GM12878 (cell line): ENCODE measurements around the gene DLG2. TPM values are rescaled to one million over a fixed set of nuclear protein-coding genes. Genes with fewer than 3 reads are reported as not detected.

Experiments
- ATAC-seq: fragments of 200-7000 bp; cut with Tn5 transposase; 3 replicates; pipeline ENCODE4 v1.9.1; 2020; ENCODE audit warnings: mild to moderate bottlenecking, moderate library complexity
- BruUV-seq: library from RNA; stranded (reverse); fragments of 400-500 nt; replicated peaks from 2 replicates; lab custom pipeline; 2021; lab: Mats Ljungman, UMichigan
- CTCF ChIA-PET: fragments of 300-600 bp; sonication (Branson Sonifier 250); formaldehyde crosslinking; extraction: SDS; loops from one replicate; lab custom pipeline; 2021; ENCODE audit warnings: inconsistent platforms; lab: Yijun Ruan, JAX
- POLR2A ChIA-PET: fragments of 350-600 bp; formaldehyde crosslinking; extraction: SDS; loops from one replicate; lab custom pipeline; 2021; ENCODE audit warnings: inconsistent platforms; lab: Charles Lee
- RAD21 ChIA-PET: fragments of 300-600 bp; sonication (Branson Sonifier 250); formaldehyde crosslinking; loops from one replicate; lab custom pipeline; 2023; ENCODE audit warnings: antibody characterized with exemption; ENCODE audit not compliant: unreplicated experiment; lab: Charles Lee
- SMC1A ChIA-PET: fragments of 300-600 bp; sonication (Branson Sonifier 250); formaldehyde crosslinking; loops from one replicate; lab custom pipeline; 2023; ENCODE audit not compliant: unreplicated experiment, uncharacterized antibody; lab: Charles Lee
- DNase-seq: peaks from one replicate; pipeline ENCODE4 v3.0.0-alpha.2; 2011; ENCODE audit warnings: low read depth, low spot score
- FAIRE-seq: peaks from 3 replicates; lab custom pipeline; 2011; peaks lifted over from hg19 to GRCh38; lab: Jason Lieb, UNC
- H2AFZ ChIP-seq: 2 replicates; pipeline ENCODE4 v1.6.0; 2011; ENCODE audit warnings: low read depth, low read length, control low read depth; ENCODE audit not compliant: control insufficient read depth
- H3K27ac ChIP-seq: 2 replicates; pipeline ENCODE4 v1.5.1; 2011; ENCODE audit warnings: control low read depth; ENCODE audit not compliant: control insufficient read depth, insufficient read depth
- H3K27me3 ChIP-seq, 2 experiments: replicated peaks in 1 of 2; 2 replicates each; pipeline versions ENCODE4 v1.6.0 to v1.6.1; 2011; ENCODE audit warnings: low read length in 1 of 2; ENCODE audit not compliant: control insufficient read depth in 2 of 2, insufficient read depth in 2 of 2
- H3K36me3 ChIP-seq, 2 experiments: 2 replicates each; pipeline ENCODE4 v1.5.1; 2011; ENCODE audit warnings: low read length in 1 of 2; ENCODE audit not compliant: control insufficient read depth in 2 of 2, insufficient read depth in 2 of 2
- H3K4me1 ChIP-seq: 2 replicates; pipeline ENCODE4 v1.6.1; 2011; ENCODE audit warnings: mild to moderate bottlenecking, low read length, moderate library complexity, mixed read lengths; ENCODE audit not compliant: control insufficient read depth, insufficient read depth
- H3K4me2 ChIP-seq: 2 replicates; pipeline ENCODE4 v1.6.0; 2011; ENCODE audit warnings: control low read depth; ENCODE audit not compliant: control insufficient read depth, insufficient read depth
- H3K4me3 ChIP-seq: fragments of 200-600 bp; sonication (generic); 2 replicates; pipeline ENCODE4 v1.5.1; 2016
- H3K79me2 ChIP-seq: 2 replicates; pipeline ENCODE4 v1.6.0; 2011; ENCODE audit warnings: low read length; ENCODE audit not compliant: control insufficient read depth, insufficient read depth
- H3K9ac ChIP-seq: 2 replicates; pipeline ENCODE4 v1.8.0; 2011; ENCODE audit warnings: low read length, control low read depth, mixed read lengths; ENCODE audit not compliant: control insufficient read depth, insufficient read depth
- H3K9me3 ChIP-seq: replicated peaks from 3 replicates; pipeline ENCODE4 v1.5.1; 2011; ENCODE audit warnings: mild to moderate bottlenecking, low read length; ENCODE audit not compliant: control insufficient read depth, insufficient read depth
- H4K20me1 ChIP-seq: 2 replicates; pipeline ENCODE4 v1.6.0; 2011; ENCODE audit not compliant: control insufficient read depth, insufficient read depth
- GABPA ChIP-seq: IDR thresholded peaks from 2 replicates; pipeline ENCODE4 v1.6.1; 2014; ENCODE audit warnings: antibody characterized with exemption, low read depth, mild to moderate bottlenecking, inconsistent platforms
- IKZF2 ChIP-seq, 2 experiments: fragments of 450-650 bp; IDR thresholded peaks; 2 replicates each; pipeline ENCODE4 v1.6.1; 2017; ENCODE audit warnings: mild to moderate bottlenecking in 2 of 2, moderate library complexity in 2 of 2
- PAX8 ChIP-seq: fragments of 450-650 bp; IDR thresholded peaks from 2 replicates; pipeline ENCODE4 v1.6.1; 2017; ENCODE audit warnings: mild to moderate bottlenecking, moderate library complexity
- SMARCA5 ChIP-seq: fragments of 450-650 bp; IDR thresholded peaks from 2 replicates; pipeline ENCODE4 v1.6.1; 2017; ENCODE audit warnings: mild to moderate bottlenecking
- SMC3 ChIP-seq: IDR thresholded peaks from 2 replicates; pipeline ENCODE4 v1.6.1; 2011; ENCODE audit warnings: low read length, improper control_type of control experiment, borderline replicate concordance
- SUZ12 ChIP-seq: fragments of 200-600 bp; sonication (generic); IDR thresholded peaks from one replicate; pipeline ENCODE4 v1.6.1; 2018; ENCODE audit warnings: antibody characterized with exemption, mild to moderate bottlenecking; ENCODE audit not compliant: unreplicated experiment
- TCF12 ChIP-seq: IDR thresholded peaks from 2 replicates; pipeline ENCODE4 v1.6.1; 2011; ENCODE audit warnings: low read depth, mild to moderate bottlenecking, low read length
- TCF7 ChIP-seq: IDR thresholded peaks from 2 replicates; pipeline ENCODE4 v1.6.1; 2014; ENCODE audit warnings: antibody characterized with exemption, borderline replicate concordance
- WRNIP1 ChIP-seq: IDR thresholded peaks from 2 replicates; pipeline ENCODE4 v1.6.1; 2011; ENCODE audit warnings: low read depth, low read length, improper control_type of control experiment, borderline replicate concordance
- ZBTB40 ChIP-seq: fragments of 450-650 bp; IDR thresholded peaks from 2 replicates; pipeline ENCODE4 v1.6.1; 2016; ENCODE audit warnings: mild to moderate bottlenecking, moderate library complexity, borderline replicate concordance
- in situ Hi-C: fragments of 300-500 bp; cut with MboI; formaldehyde crosslinking; loops from 9 replicates; pipeline ENCODE4 v1.14.3; 2018; ENCODE audit warnings: mixed read lengths
- intact Hi-C: fragments of 100-400 bp; cut with micrococcal nuclease; formaldehyde crosslinking; loops from one replicate; pipeline ENCODE4 v1.14.2; 2022; ENCODE audit not compliant: unreplicated experiment
- polyA plus RNA-seq, 11 experiments: library from polyadenylated mRNA; depleted of rRNA in 4 of 11; unstranded in 6 of 11; stranded (reverse) in 5 of 11; fragments of >200 nt; fragmentation: Nextera tagmentation in 4 of 11; fragmentation: Illumina TruSeq in 1 of 11; extraction: Ambion mirVana in 4 of 11; extraction: Trizol in 1 of 11; gene quantifications; 1 replicate in 1 of 11; 2 replicates in 10 of 11; pipeline versions ENCODE4 v1.2.1 to v1.2.3, GENCODE V29; 2011 to 2016; ENCODE audit warnings: inconsistent platforms in 2 of 11, missing spikeins in 2 of 11, low read depth in 1 of 11
- total RNA-seq, 4 experiments: library from RNA; depleted of rRNA in 3 of 4; stranded (reverse); fragments of >200 nt in 3 of 4; fragmentation: Illumina TruSeq in 1 of 4; extraction: Trizol in 1 of 4; gene quantifications; 2 replicates each; pipeline versions ENCODE4 v1.2.1 to v1.2.3, GENCODE V29; 2013 to 2021
- TF ChIP-seq, protein P1 (sequence below): IDR thresholded peaks from 2 replicates; pipeline ENCODE4 v1.6.1; 2011; ENCODE audit warnings: mild to moderate bottlenecking, low read depth, low read length, moderate library complexity; ENCODE audit not compliant: insufficient replicate concordance

DLG2 gene
- total and polyA plus RNA-seq, 10 of the 15 experiments (the other 5 are each of a cell fraction or from before 2014, with no cell fraction given) = 0.09 to 0.98 (median 0.35) TPM

GRCh38 chr11:83709434-83709833 is 1917.7 kb downstream of the DLG2 start:
- BruUV-seq = no TSS peak
- no peak for ATAC-seq
- H3K9me3 ChIP-seq = no peaks in the 10 kb centered on the region
- no peaks in the 10 kb centered on the region for H3K36me3 ChIP-seq
- intact Hi-C loops = no loop called here
- H3K27me3 ChIP-seq = no peaks in the 10 kb centered on the region
- H3K4me1 ChIP-seq = no peaks in the 10 kb centered on the region; the same call in 1 of the 2 replicates
- ChIA-PET SMC1A (interaction anchor here (2.1 kb wide), 1 partner anchor 11 kb away, joined by 10 read pairs; no protein-coding TSS in a partner anchor), POLR2A (no interaction called here), RAD21 (no interaction called here), CTCF (no interaction called here)
- H3K9ac ChIP-seq = no peak overlapping the region
- no peak for DNase-seq
- in situ Hi-C loops = no loop called here
- H3K79me2 ChIP-seq = no peaks in the 10 kb centered on the region
- H4K20me1 ChIP-seq = no peaks in the 10 kb centered on the region
- no peak for FAIRE-seq
- H2AFZ ChIP-seq = no peak overlapping the region; the same call in 1 of the 2 replicates
- no peak overlapping the region for H3K4me3 ChIP-seq
- H3K4me2 ChIP-seq = no peak overlapping the region
- TF ChIP-seq GABPA (no peak), TCF12 (no peak), ZBTB40 (no peak), SMC3 (no peak), TCF7 (no peak), PAX8 (no peak), WRNIP1 (no peak), SMARCA5 (no peak), SUZ12 (no peak), IKZF2 (IDR thresholded peaks at IDR 0.05) (no peak)
- TF ChIP-seq, protein P1, sequence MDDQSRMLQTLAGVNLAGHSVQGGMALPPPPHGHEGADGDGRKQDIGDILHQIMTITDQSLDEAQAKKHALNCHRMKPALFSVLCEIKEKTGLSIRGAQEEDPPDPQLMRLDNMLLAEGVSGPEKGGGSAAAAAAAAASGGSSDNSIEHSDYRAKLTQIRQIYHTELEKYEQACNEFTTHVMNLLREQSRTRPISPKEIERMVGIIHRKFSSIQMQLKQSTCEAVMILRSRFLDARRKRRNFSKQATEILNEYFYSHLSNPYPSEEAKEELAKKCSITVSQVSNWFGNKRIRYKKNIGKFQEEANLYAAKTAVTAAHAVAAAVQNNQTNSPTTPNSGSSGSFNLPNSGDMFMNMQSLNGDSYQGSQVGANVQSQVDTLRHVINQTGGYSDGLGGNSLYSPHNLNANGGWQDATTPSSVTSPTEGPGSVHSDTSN = no peak
- H3K27ac ChIP-seq = no peak overlapping the region
